HL-60 (cell line): Measurements from ENCODE around the gene CD36.

Experiments
- DNase-seq, 2 experiments: peaks; one replicate each; pipeline ENCODE4 v3.0.0-alpha.2; 2010 to 2020; ENCODE audit warnings: low read depth in 1 of 2, low spot score in 1 of 2
- H3K27ac ChIP-seq: fragments of 250-450 bp; sonication (Bioruptor Pico); replicated peaks from 2 replicates; pipeline ENCODE4 v1.5.1; 2020; ENCODE audit warnings: mild to moderate bottlenecking, moderate library complexity
- H3K27me3 ChIP-seq: fragments of 250-450 bp; sonication (Bioruptor Pico); 2 replicates; pipeline ENCODE4 v1.5.1; 2021; ENCODE audit warnings: mild to moderate bottlenecking, moderate library complexity; ENCODE audit not compliant: insufficient read depth, poor library complexity, severe bottlenecking
- H3K4me3 ChIP-seq: replicated peaks from 2 replicates; pipeline ENCODE4 v1.5.1; 2011; ENCODE audit warnings: mild to moderate bottlenecking, control low read depth, low read length; ENCODE audit not compliant: insufficient read depth
- CTCF ChIP-seq: IDR thresholded peaks from one replicate; pipeline ENCODE4 v1.5.1; 2011; ENCODE audit warnings: low read length, control low read depth, inconsistent platforms; ENCODE audit not compliant: insufficient read depth
- GABPA ChIP-seq: IDR thresholded peaks from 2 replicates; pipeline ENCODE4 v1.6.1; 2012; ENCODE audit warnings: low read depth
- POLR2AphosphoS5 ChIP-seq: IDR thresholded peaks from 2 replicates; pipeline ENCODE4 v1.6.1; 2012; ENCODE audit warnings: low read depth
- SPI1 ChIP-seq: IDR thresholded peaks from 2 replicates; pipeline ENCODE4 v1.6.1; 2012; ENCODE audit warnings: low read depth, mild to moderate bottlenecking, borderline replicate concordance
- TF ChIP-seq, protein P1 (sequence below): IDR thresholded peaks from 2 replicates; pipeline ENCODE4 v1.6.1; 2012; ENCODE audit warnings: low read depth; ENCODE audit not compliant: insufficient replicate concordance

Gene CD36

GRCh38 chr7:80611353-80611752 is 27.1 kb upstream of the CD36 start:
- Histone ChIP-seq H3K27ac (no peak overlapping the region), H3K27me3 (no peaks in the 10 kb centered on the region), H3K4me3 (no peak overlapping the region)
- TF ChIP-seq CTCF, result no peak
- no peak for DNase-seq

DNA sequence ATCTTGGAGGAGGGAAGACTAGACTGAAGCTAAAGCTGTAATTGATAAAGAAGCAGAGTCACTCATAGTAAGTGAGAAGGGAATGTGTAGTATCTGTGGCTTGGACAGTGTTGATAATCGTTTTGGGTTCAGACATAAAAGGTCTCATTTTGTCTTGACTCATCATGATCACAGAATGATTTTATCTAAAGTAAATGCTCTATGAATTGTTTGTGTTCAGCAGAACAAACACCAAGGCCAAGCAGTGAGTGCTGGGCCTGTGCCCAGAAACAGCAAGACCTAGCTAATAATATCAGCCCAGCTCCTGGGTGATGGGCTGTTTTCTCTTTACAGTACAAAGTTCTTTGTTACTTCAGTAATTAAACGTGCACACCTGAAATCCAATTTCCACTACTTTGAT is 26.7 kb upstream of the CD36 start:
- Histone ChIP-seq H3K4me3 (no peak overlapping the region), H3K27ac (no peak overlapping the region), H3K27me3 (no peaks in the 10 kb centered on the region)
- TF ChIP-seq GABPA, result no peak
- no peak for TF ChIP-seq CTCF
- no peak for TF ChIP-seq SPI1
- no peak for TF ChIP-seq POLR2AphosphoS5
- TF ChIP-seq, protein P1, sequence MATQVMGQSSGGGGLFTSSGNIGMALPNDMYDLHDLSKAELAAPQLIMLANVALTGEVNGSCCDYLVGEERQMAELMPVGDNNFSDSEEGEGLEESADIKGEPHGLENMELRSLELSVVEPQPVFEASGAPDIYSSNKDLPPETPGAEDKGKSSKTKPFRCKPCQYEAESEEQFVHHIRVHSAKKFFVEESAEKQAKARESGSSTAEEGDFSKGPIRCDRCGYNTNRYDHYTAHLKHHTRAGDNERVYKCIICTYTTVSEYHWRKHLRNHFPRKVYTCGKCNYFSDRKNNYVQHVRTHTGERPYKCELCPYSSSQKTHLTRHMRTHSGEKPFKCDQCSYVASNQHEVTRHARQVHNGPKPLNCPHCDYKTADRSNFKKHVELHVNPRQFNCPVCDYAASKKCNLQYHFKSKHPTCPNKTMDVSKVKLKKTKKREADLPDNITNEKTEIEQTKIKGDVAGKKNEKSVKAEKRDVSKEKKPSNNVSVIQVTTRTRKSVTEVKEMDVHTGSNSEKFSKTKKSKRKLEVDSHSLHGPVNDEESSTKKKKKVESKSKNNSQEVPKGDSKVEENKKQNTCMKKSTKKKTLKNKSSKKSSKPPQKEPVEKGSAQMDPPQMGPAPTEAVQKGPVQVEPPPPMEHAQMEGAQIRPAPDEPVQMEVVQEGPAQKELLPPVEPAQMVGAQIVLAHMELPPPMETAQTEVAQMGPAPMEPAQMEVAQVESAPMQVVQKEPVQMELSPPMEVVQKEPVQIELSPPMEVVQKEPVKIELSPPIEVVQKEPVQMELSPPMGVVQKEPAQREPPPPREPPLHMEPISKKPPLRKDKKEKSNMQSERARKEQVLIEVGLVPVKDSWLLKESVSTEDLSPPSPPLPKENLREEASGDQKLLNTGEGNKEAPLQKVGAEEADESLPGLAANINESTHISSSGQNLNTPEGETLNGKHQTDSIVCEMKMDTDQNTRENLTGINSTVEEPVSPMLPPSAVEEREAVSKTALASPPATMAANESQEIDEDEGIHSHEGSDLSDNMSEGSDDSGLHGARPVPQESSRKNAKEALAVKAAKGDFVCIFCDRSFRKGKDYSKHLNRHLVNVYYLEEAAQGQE, result no peak
- no peak for DNase-seq

GRCh38 chr7:80612880-80613279 is 25.6 kb upstream of the CD36 start:
- H3K4me3 ChIP-seq, result no peak overlapping the region
- H3K27me3 ChIP-seq, result no peaks in the 10 kb centered on the region
- no peak for DNase-seq
- H3K27ac ChIP-seq, result no peak overlapping the region
- TF ChIP-seq POLR2AphosphoS5 (no peak), CTCF (no peak), SPI1 (no peak), GABPA (no peak)
- TF ChIP-seq, protein P1, result no peak

- no peak overlapping the region for H3K4me3 ChIP-seq
- TF ChIP-seq GABPA (no peak), POLR2AphosphoS5 (no peak), SPI1 (no peak), CTCF (no peak)
- TF ChIP-seq, protein P1, result no peak
- no peak overlapping the region for H3K27ac ChIP-seq
- no peaks in the 10 kb centered on the region for H3K27me3 ChIP-seq
- DNase-seq, result no peak
Measured at GRCh38 chr7:80613519-80613918, 24.9 kb upstream of the CD36 start.
